HG02571 (cell line): ENCODE measurements around the gene KRT7.
"Not testable (repeated sequence)": the region's sequence is repeated elsewhere in the genome, so short reads cannot be mapped to it uniquely, and the experiment has no call there.

Experiments
- ATAC-seq: cut with Tn5 transposase; IDR thresholded peaks from one replicate; pipeline ENCODE4 v1.9.1; 2021; ENCODE audit warnings: mild to moderate bottlenecking, moderate library complexity; ENCODE audit not compliant: unreplicated experiment

The KRT7 gene

DNA sequence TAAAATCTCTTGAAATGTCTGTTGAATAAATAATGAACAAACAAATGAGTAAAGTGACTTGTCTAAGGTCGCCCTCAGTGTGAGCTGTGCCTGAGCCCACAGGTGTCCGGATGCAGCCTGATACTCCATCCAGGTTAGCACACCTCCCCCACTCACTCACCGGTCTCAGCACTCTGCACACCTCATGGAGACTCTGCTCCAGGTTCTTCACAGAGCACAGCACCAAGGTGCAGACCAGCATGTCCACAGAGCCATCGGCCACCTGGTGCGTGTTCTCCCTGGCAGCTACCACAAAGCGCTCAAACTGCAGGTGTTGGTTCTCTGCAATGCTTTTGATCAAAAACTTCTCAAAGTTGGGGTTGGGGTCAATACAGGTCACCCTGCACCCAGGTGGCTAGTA lies 4.1 kb upstream of the KRT7 start:
- ATAC-seq, result no peak

DNA sequence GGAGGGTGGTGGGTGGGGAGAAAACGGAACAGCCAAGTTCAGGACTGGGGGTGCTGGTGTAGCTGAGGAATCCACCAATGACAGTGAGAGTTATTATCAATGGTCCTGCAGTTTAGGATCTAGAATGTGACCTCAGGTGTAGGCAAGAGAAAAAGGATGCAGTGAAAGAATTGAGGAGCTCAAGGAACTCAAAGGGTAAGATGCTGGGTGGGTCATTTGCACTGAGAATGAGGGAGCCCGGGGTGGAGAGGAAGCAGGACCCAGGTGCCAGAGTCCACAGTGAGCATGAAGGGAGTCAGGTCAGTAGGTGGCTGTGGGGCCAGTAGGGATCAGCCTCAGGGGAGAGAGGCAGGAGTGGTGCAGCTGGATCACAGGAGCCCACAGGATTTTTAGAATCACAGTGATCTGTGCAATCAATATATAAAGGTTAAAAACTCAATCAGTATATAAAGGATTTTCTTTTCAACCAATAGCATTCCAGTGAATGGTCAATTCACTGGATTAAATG lies 3.2 kb upstream of the KRT7 start:
- no peak for ATAC-seq

DNA sequence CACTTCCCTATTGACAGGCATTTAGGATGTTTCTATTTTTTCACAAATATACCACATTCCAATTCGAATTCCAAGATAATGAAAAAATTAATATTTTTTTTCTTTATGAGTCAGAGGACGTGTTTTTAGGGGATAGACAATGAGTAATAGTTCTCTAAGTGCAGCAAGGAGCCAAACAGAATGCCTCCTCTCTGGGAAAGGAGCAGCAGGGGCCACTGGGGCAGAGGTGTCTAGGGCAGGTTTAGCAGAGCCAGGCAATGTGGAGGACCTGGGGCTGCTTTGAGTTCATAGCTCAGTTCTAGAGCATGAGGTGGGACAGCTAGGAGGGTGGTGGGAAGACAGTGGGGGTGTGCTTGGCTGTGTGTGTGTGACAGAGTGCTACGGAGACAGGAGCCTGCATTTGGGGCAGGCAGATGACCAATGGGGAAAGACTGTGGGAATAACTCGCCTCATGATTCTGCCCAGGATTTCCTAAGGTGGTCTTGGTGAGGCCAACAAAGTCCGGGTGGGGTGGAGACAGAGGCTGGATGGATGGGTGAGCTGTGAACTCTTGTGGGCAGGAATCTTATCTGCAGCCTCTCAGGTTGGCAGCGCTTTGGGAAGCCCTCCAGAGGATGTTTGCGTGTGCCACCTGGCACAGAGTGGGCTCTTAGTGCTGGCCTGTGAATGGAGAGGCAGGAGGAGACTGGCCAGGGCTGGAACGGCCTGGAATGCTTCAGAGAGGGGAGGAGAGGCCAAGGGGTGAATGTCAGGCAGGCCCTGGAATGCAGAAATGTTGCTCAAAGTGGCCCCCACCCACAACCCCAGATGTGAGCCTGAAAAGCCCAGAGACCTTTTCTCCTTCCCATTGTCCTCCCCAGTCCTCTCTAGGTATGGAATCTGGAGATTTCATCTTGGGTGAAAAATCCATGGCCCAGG lies 2.4 kb upstream of the KRT7 start:
- ATAC-seq, result no peak

DNA sequence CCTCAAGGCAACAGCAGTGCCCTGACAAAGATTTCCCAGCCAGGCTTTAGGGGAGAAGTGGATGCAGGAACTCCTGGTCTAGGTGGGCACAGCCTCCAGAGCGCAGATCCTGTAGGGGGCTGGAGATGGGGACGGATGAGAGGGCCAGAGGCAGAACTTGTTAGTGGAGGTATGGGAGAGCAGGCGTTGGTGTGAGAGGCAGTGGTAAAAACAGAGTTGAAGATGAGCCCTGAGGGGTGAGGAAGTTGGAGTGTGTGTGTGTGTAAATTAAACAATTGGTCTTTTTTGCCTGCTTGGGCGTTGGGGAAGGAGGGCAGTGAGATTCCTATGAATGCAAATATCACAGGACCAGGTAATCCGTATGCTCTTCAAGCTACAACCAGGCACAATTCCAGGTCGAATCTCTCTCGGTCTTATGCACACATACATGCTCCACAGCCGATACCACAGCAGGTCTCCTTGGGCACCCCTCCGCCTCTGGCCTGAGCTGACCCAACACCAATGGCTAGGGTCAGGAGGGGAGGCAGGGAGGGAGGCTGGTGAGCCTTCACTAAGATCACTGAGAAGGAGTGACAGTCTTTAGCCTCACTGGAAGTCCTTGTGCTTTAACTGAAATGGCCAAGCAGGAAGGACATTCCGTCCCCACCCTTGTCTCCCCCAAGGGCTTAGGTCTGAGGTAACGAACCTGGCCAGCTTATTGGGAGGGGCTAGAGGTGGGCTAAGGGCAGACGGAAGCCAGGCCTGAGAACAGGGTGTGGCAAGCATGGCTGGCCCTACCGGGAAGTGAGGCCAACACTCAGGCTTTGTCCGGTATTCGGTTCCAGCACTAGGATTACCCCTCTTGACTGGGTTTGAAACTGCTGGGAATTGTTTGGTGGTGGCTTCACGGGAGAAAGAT lies 1.5 kb upstream of the KRT7 start:
- ATAC-seq, result no peak

DNA sequence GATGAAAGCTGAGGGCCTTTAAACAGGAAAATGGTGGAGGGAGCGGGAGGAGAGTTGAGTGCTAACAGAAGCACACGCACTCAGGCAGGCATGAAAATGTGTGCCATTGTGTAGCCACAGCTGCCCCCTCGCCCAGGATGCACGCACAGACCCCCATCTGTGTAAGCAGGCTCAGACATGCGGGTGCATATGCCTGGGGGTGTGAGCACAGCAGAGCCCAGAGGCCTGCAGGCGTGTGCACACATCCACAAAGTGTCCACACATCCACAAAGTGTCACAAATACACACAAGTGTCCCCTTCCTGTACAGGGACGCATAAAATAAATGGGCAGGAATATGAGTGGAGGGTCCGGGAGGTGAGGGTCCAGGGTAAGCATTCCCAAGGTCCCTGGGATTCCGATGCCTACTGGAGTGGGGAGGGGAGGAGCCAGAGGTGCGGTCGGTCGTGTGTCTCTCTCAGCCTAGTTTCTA lies 805 bp upstream of the KRT7 start:
- ATAC-seq, result no peak

DNA sequence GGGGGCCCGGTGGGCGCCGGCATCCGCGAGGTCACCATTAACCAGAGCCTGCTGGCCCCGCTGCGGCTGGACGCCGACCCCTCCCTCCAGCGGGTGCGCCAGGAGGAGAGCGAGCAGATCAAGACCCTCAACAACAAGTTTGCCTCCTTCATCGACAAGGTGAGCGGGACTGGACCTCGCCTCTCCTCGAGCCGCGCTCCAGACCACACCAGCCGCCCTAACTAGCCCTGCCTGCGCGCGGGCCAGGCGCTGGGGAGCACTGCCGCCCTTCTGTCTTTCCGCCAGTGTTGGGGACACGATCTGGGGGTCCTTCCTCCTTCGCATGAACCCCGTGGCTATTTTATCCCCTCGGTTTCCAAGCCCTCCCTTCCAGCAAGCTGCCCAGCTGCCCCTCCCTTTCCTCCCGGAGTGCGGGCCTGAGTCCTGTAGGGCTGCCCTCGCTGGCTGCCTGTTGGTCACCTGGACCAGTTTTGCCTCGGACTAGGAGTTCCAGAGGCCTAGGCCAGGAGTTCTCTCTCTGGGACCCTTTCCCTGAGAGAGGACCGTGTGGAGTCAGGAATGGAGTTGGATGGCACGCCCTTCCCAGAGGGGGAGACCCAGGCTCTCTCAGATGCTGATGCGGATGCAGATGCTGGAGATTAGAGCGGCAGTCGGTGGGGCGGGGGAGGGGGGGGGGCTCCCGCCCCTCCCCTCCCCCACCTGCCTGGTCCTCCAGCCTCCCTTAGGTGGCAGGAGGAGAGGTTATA lies 592 bp downstream of the KRT7 start:
- no peak for ATAC-seq

DNA sequence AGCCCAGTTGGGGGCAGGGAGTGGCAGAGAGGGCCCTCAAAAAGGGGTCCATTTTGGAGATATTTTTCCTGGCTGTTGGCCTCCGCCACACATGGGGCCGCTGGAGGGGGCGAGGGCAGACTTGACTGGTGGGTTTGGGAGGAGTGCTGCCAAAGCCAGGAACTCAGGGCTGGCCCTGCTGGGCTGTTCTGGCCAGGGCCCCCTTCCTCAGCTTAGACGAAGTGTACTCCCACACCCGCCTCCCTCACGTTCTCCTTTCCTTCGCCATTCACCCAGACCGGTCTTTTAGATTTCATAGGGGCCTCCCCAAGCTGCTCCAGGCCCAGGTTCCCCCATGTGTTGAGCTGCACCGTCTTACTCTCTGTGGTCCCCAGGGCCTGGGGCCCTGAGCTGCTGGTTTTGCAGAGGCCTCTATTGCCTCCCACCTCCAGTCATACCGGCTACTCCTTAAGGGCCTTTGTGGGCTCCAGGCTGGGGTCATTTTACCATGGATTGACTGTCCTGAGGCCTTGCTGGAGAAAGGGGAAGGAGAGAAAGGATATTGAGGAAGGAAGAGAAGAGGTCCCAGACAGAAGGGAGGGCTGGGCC lies 1.3 kb downstream of the KRT7 start:
- ATAC-seq, result no peak

DNA sequence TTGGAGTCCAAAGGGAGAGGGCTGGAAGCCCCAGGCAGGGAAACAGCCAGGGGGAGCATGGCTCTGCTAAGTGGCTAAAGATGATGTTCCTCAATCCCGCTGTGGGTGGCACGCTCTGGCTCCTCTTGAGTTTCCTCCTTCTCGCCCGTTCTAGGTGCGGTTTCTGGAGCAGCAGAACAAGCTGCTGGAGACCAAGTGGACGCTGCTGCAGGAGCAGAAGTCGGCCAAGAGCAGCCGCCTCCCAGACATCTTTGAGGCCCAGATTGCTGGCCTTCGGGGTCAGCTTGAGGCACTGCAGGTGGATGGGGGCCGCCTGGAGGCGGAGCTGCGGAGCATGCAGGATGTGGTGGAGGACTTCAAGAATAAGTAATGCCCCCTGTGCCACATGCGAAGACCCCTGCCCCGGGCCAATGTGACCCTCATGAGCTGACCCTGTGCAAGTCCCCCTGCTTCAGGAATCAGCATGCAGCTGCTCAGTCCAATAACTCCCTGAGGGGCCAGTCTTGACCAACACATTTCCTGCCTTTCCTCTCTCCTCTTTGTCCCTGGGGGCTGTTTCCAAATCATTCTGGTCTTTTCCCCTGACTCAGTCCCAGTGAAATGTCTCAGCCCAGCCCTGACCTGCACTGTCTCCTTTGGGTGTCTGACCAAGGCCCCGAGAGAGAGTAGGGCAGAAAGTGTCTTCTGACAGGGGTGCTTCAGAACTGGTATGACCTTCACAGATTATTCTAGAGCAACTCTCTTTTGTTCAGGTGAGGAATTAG lies 2.1 kb downstream of the KRT7 start:
- ATAC-seq, result no peak

DNA sequence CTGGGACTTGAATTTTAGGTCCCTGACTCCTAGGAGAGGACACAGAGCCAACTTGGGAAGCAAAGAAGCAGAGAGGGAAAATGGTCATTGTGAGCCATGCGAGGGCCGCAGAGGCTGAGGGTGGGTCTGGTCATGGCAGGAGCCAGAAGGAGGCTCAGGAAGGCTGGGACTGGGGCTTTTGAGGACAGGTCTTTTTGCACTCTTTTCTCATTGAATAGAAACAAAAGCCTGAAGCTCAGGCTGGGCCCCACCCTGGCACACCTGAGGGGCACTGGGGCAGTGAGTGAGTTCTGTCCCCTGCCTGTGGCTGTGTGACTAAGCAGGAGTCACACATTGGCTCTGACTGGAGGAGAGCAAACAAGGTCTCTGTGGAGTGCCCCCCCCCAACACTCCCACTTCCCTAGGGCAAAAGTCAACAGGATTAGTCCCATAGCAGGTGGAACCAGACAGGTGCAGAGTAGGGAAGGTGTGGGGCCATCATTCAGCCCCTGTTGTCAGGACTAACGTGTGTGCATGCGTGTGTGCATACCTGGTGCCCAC lies 2.8 kb downstream of the KRT7 start:
- ATAC-seq, result no peak

DNA sequence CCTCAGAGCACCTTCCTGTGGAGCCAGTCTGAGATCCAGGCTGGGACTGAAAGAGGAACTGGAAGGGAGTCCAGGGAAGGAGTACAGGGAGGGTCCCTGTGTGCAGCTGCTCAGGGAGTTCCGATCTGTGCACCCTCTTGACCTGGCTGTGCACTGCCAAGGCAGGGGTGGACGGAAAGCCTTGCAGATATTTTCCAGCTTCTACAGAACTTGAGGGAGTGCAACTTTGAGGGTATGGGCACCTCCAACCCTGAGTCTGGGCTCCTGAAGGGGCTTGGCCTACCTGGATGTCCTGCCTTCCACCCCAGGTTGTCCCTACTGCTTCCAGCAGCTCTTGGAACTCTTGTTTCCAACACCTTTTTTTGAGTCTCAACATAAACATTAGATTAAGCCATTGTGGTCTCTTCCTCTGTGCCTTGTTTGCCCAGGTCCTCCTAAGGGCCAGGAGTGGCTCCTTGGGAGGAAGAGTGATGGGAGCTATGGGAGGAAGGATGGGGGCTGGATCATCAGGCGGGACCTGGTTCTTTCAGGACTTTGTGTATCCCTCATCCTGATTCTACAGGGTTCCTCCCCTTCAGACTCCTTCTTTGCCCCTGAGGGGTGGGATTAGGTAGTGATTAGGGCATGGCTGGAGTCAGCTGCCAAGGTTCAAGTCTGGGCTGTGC lies 3.5 kb downstream of the KRT7 start:
- ATAC-seq, result no peak

DNA sequence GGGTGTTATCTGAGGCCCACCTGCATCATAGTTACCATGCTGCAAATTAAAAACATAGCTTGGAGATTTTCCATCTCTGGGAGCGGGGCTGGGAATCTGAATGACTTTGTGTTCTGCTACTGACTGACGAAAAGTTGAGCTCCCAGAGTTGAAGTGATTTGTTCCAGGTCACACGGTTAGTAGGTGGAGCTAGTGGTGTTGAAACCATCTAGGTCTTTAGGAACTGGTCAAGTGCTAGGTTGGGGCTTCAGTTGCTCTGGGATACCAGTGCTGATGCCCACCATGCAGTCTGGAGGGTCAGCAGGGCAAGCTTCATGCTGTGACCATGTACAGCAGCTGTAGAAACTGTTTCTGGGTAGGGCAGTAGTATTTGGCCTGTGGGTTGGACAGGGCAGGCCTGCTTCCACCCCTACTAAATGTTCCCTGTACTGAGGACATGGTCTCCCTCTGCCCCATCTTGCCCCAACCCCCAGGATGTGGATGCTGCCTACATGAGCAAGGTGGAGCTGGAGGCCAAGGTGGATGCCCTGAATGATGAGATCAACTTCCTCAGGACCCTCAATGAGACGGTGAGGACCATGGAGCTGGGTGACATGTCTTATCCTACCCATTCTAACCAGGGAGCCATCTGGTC lies 5.3 kb downstream of the KRT7 start:
- ATAC-seq, result no peak

DNA sequence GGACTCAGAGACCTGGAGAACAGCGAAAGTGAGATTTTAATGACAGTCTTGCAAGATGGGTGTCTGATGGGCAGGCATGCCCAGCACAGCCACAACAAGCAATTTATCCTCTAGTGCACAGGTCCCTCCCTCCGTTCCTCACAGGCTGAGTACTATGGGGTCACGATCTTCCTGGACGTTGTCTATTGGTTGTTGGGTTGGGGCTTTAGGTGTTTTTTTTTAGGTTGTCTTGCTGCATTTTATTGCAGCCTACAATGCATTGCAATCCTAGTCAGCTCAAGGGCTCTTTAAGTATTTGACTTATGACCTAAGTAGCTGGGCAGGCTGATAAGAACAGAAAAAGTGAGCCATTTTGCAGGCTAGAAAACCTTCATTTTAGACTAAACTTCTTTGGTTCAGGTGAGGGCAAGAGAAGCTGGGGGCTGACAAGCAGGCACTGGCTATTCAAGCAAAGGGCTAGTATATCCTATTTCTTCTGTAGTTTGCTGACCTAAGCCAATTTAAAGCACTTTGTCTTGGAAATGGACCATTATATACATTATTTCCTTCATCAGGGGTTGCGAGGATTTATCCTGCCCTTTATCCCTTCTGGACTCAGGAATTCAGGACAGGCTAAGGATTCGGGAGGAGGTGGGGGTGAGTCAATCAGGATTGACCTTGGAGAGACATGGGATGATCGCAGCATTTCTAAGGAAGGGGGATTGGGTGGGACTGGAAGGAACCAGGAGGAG lies 6.0 kb downstream of the KRT7 start:
- ATAC-seq, result no peak

DNA sequence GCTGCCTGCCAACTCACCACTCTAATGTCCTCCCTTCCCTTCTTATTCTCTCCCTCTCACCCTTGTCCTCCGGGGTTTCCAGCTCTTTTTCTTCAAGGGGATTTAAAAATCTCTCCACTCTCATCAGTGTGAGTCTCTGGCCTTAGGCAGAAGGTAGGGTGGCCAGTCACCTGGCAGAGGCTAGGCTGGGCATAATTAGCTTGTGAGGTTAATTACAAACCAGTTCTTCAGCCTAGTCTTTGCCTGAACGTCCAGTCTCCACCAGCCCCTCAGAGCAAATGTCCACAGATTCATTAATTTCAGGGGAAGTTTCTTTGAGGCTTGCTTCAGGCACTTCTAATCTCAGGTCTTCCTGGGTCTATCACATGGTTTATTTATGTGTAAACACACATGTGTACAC lies 6.7 kb downstream of the KRT7 start:
- no peak for ATAC-seq

DNA sequence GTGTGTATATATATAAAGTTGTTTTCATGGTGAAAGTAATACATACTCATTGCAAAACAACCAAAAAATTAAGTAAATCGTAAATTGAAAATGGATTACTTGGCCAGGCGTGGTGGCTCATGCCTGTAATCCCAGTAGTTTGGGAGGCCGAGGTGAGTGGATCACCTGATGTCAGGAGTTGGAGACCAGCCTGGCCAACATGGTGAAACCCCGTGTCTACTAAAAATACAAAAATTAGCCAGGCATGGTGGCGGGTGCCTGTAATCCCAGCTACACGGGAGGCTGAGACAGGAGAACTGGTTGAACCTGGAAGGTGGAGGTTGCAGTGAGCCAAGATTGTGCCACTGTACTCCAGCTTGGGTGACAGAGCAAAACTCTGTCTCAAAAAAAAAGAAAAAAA lies 7.2 kb downstream of the KRT7 start:
- ATAC-seq, result not testable (repeated sequence)

DNA sequence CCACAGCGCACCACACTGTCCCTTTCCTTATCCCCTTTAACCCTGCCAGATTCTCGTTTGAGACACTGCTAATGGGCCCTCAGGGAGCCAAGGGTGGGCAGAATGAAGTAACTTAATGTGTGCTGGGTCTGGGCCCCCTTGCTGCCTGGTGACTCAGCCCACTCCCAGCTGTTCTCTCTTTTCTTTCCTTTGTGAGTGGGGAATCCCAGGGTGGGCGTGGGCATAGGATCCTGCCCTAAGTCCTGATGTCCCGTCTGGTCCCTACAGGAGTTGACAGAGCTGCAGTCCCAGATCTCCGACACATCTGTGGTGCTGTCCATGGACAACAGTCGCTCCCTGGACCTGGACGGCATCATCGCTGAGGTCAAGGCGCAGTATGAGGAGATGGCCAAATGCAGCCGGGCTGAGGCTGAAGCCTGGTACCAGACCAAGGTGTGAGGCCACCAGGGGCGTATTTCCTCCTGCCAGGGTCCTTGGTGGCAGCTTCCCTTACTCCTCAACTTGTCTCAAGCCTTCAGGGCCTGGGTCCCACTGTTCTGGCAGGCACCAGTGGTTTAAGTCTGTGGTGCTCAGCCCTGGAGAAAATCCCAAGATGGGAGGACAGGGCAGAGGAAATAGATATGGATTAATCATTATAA lies 8.3 kb downstream of the KRT7 start:
- no peak for ATAC-seq

DNA sequence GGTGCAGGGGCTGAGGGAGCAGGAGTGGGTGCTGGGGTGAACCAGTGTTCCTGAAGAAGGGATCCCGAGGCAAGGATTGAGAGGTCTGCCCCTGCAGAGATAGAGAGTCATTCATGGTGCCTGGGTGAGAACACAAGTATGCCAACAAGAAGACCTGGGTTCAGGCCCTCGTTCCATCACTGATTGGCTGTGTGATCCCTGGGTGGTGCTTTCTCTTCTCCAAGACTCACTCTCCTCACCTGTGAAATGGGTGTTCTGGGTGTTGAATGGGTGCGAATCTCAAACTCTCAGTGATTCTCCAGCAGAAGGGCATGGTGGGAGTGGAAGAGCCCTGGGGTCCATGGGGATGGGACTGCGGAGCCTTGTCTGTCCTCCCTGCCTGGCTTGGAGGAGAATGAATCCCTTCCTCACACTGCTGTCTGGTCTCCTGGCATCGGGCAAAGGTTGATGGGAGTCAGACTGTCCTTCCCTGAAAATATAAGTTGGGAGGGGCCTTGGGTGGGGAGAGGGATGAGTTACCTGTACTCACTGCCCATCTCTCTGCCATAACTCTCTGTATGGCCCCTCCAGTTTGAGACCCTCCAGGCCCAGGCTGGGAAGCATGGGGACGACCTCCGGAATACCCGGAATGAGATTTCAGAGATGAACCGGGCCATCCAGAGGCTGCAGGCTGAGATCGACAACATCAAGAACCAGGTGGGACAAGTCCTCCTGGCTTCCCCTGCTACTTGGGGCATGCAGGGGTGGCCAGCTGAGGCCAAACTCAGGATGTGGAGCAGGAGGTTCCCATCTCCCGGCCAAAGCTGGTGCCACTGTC lies 9.6 kb downstream of the KRT7 start:
- no peak for ATAC-seq
